WERI-Rb-1 (cell line): ENCODE results near the gene CPA2.

ENCODE experiments used
- DNase-seq: peaks from one replicate; pipeline ENCODE4 v3.0.0-alpha.2; 2020
- H3K27ac ChIP-seq: fragments of 250-450 bp; sonication (Bioruptor Pico); 2 replicates; pipeline ENCODE4 v1.5.1; 2020; ENCODE audit warnings: mild to moderate bottlenecking, moderate library complexity
- H3K27me3 ChIP-seq: fragments of 250-450 bp; sonication (Bioruptor Pico); 2 replicates; pipeline ENCODE4 v1.5.1; 2021; ENCODE audit warnings: mild to moderate bottlenecking, low read depth, moderate library complexity; ENCODE audit not compliant: insufficient read depth, severe bottlenecking
- H3K36me3 ChIP-seq: fragments of 250-450 bp; sonication (Bioruptor Pico); 2 replicates; pipeline ENCODE4 v1.5.1; 2020; ENCODE audit warnings: mild to moderate bottlenecking, moderate library complexity
- H3K4me3 ChIP-seq: 2 replicates; pipeline ENCODE4 v1.5.1; 2011; ENCODE audit warnings: low read depth, mild to moderate bottlenecking, control low read depth, low read length
- H3K9me3 ChIP-seq: fragments of 250-450 bp; sonication (Bioruptor Pico); 2 replicates; pipeline ENCODE4 v1.5.1; 2021; ENCODE audit warnings: mild to moderate bottlenecking, moderate library complexity; ENCODE audit not compliant: severe bottlenecking
- TF ChIP-seq, protein P1 (sequence below): IDR thresholded peaks from 2 replicates; pipeline ENCODE4 v1.5.1; 2011; ENCODE audit warnings: low read depth, mild to moderate bottlenecking, control low read depth, inconsistent platforms, low read length

CPA2 gene

DNA sequence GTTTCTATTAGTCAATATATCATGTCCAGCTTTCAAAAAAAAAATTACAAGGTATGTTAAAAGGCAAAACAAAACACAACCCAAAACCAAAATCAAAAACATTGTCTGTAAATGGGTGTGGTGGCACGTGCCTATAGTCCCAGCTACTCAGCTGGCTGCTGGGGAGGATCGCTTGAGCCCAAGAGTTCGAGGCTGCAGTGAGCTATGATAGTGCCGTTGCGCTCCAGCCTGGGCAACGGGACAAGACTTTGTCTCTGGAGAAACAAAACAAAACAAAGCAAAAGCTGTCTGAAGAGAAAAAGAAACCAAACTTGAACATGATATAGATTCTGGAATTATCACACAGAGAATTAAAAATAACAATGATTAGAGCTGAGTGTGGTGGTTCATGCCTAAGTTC is 67.6 kb downstream of the CPA2 start:
- no peaks in the 10 kb centered on the region for H3K36me3 ChIP-seq
- H3K27me3 ChIP-seq = no peaks in the 10 kb centered on the region
- no peak overlapping the region for H3K4me3 ChIP-seq
- no peak for DNase-seq
- H3K27ac ChIP-seq = no peak overlapping the region
- TF ChIP-seq, protein P1, sequence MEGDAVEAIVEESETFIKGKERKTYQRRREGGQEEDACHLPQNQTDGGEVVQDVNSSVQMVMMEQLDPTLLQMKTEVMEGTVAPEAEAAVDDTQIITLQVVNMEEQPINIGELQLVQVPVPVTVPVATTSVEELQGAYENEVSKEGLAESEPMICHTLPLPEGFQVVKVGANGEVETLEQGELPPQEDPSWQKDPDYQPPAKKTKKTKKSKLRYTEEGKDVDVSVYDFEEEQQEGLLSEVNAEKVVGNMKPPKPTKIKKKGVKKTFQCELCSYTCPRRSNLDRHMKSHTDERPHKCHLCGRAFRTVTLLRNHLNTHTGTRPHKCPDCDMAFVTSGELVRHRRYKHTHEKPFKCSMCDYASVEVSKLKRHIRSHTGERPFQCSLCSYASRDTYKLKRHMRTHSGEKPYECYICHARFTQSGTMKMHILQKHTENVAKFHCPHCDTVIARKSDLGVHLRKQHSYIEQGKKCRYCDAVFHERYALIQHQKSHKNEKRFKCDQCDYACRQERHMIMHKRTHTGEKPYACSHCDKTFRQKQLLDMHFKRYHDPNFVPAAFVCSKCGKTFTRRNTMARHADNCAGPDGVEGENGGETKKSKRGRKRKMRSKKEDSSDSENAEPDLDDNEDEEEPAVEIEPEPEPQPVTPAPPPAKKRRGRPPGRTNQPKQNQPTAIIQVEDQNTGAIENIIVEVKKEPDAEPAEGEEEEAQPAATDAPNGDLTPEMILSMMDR = no peak
- H3K9me3 ChIP-seq = no peaks in the 10 kb centered on the region

DNA sequence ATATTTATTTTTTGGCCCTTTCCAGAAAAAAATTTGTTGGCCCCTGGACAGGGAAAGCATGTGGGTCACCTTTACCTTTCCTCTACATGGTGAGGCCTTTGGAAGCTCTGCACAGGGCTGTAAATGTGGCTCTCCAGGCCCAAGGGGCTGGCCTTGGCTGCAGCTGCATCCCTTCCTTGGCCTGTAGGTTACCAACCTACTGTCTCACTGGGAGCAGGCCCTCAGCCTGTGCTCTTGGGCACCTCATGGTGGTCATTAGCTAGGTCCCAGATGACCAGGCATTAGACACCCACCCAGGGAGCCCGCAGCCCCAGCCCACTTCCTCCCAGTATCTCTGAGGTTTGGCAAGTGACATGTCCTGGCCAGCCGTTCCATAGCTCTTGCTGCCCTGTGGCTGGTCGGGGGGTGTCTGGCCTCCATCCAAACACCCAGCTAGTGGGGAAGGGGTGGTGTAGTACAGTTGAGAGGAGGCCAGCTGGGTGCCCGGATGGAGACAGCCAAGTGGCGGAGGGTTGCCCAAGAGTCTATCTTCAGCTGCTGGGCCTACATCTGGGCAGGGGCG is 70.8 kb downstream of the CPA2 start:
- H3K27ac ChIP-seq = no peak overlapping the region
- TF ChIP-seq, protein P1 = 0 out of 2 replicates have a peak, but pooled peaks have one; percentile 14
- no peaks in the 10 kb centered on the region for H3K36me3 ChIP-seq
- no peaks in the 10 kb centered on the region for H3K9me3 ChIP-seq
- no peak overlapping the region for H3K4me3 ChIP-seq
- H3K27me3 ChIP-seq = no peaks in the 10 kb centered on the region
- no peak for DNase-seq

DNA sequence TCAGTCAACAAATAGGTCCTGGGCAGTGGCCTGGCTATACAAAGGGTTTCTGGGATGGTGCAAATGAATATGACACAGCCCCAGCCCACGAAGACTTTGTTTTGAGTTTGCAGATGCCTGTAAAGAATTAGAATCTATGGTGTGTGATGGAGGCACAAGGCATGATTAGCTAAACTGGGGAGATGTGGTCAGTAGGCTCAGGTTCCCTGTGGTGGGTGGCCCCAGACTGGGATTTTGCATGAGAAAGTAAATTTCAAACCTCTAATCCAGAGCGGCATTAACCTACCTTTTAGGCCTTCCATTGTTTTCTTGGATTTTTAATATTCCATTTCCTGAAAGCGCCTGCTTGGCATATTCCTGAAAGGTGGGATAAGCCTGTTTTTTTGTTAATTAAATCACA is 71.6 kb downstream of the CPA2 start:
- Histone ChIP-seq H3K27ac (no peak overlapping the region), H3K4me3 (no peak overlapping the region), H3K36me3 (no peaks in the 10 kb centered on the region), H3K9me3 (no peaks in the 10 kb centered on the region), H3K27me3 (no peaks in the 10 kb centered on the region)
- TF ChIP-seq, protein P1 = no peak
- no peak for DNase-seq
